Measurements from ENCODE around the gene SLC35D2. TPM values are rescaled to one million over a fixed set of nuclear protein-coding genes. Genes with fewer than 3 reads are reported as not detected.

SLC35D2 gene
- total RNA-seq: 18.5 and 18.6 TPM in 2 replicates

GRCh38 chr9:96383165-96383942 is at the start of gene SLC35D2:
Gene SLC35D2, minus strand, starts transcription at chr9:96383711. Its CDS starts 77 bp downstream, at chr9:96383634.
- Histone ChIP-seq H3K4me3 (ENCODE audit: insufficient read depth, low read length) (peak within 1 kb of the TSS; percentile 73), H3K4me2 (ENCODE audit: insufficient read depth, low read length) (peak within 1 kb of the TSS; percentile 95), H3K4me1 (ENCODE audit: insufficient read depth, low read length) (peaks cover 7% of the 10 kb centered on the region), H4K20me1 (ENCODE audit: insufficient read depth, low read length) (no peaks in the 10 kb centered on the region), H3K27ac (ENCODE audit: low read depth, low read length) (no peak within 1 kb of the TSS), H2AFZ (ENCODE audit: low read length) (peak within 1 kb of the TSS; percentile 93), H3K9me3 (ENCODE audit: low read depth, low read length) (no peaks in the 10 kb centered on the region), H3K36me3 (ENCODE audit: insufficient read depth, low read length) (no peaks in the 10 kb centered on the region), H3K79me2 (ENCODE audit: insufficient read depth, low read length) (peaks cover 37% of the 10 kb centered on the region), H3K27me3 (ENCODE audit: insufficient read depth, low read length) (no peaks in the 10 kb centered on the region)
- TF ChIP-seq, protein P1, sequence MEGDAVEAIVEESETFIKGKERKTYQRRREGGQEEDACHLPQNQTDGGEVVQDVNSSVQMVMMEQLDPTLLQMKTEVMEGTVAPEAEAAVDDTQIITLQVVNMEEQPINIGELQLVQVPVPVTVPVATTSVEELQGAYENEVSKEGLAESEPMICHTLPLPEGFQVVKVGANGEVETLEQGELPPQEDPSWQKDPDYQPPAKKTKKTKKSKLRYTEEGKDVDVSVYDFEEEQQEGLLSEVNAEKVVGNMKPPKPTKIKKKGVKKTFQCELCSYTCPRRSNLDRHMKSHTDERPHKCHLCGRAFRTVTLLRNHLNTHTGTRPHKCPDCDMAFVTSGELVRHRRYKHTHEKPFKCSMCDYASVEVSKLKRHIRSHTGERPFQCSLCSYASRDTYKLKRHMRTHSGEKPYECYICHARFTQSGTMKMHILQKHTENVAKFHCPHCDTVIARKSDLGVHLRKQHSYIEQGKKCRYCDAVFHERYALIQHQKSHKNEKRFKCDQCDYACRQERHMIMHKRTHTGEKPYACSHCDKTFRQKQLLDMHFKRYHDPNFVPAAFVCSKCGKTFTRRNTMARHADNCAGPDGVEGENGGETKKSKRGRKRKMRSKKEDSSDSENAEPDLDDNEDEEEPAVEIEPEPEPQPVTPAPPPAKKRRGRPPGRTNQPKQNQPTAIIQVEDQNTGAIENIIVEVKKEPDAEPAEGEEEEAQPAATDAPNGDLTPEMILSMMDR (IDR thresholded peaks at IDR 0.05; ENCODE audit: extremely low read depth, low read depth, low read length): no peak
- DNase-seq (ENCODE audit: insufficient read length, low spot score, missing footprints): peak; percentile 96

DNA sequence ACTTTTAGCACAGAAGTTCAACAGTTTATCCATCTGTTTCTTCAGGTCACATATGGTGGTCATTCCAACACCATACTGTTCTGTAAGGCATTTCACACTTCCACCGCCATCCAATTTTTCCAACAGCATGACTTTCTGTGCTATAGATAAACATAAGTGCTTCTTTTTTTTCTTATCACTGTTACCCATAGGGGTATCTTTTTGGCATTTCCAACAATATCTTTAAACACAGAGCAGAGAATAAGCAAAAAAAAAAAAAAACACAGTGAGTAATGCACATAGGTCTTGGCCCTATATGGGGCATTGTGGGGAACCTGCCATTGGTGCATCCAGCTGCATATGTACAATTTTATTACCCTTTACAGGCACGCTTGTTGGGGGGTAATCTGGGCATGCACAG is 46.9 kb upstream of the SLC35D2 start:
- Histone ChIP-seq H4K20me1 (ENCODE audit: insufficient read depth, low read length) (no peaks in the 10 kb centered on the region), H3K79me2 (ENCODE audit: insufficient read depth, low read length) (no peaks in the 10 kb centered on the region), H3K4me3 (ENCODE audit: insufficient read depth, low read length) (no peak overlapping the region), H3K36me3 (ENCODE audit: insufficient read depth, low read length) (no peaks in the 10 kb centered on the region), H3K27ac (ENCODE audit: low read depth, low read length) (no peak overlapping the region), H3K4me2 (ENCODE audit: insufficient read depth, low read length) (no peak overlapping the region), H3K9me3 (ENCODE audit: low read depth, low read length) (no peaks in the 10 kb centered on the region), H3K4me1 (ENCODE audit: insufficient read depth, low read length) (no peaks in the 10 kb centered on the region), H3K27me3 (ENCODE audit: insufficient read depth, low read length) (no peaks in the 10 kb centered on the region), H2AFZ (ENCODE audit: low read length) (no peak overlapping the region)
- TF ChIP-seq, protein P1 (IDR thresholded peaks at IDR 0.05; ENCODE audit: extremely low read depth, low read depth, low read length): no peak
- no peak for DNase-seq (ENCODE audit: insufficient read length, low spot score, missing footprints)

DNA sequence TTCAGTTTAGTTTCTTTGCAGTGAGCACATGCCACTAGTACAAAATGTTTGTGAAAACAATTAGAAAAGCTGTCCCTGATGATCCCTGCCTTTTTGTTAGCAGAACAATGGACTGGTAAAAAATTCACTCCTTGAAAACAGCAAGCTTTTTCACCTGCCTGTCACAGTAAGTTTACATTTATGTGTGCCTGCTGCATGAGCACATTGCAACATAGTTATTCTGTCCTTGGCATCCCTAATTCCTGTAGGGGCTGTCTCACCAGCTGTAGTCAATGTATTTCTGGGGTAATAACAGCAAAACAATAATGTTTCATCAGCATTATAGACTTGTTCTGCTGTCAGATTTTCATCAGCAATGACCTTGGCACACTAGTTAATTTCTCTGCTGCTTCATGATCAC is 46.2 kb upstream of the SLC35D2 start:
- H3K4me3 ChIP-seq (ENCODE audit: insufficient read depth, low read length): no peak overlapping the region
- no peak for DNase-seq (ENCODE audit: insufficient read length, low spot score, missing footprints)
- no peaks in the 10 kb centered on the region for H3K27me3 ChIP-seq (ENCODE audit: insufficient read depth, low read length)
- H3K79me2 ChIP-seq (ENCODE audit: insufficient read depth, low read length): no peaks in the 10 kb centered on the region
- no peak overlapping the region for H2AFZ ChIP-seq (ENCODE audit: low read length)
- H3K4me2 ChIP-seq (ENCODE audit: insufficient read depth, low read length): no peak overlapping the region
- H3K27ac ChIP-seq (ENCODE audit: low read depth, low read length): no peak overlapping the region
- no peaks in the 10 kb centered on the region for H4K20me1 ChIP-seq (ENCODE audit: insufficient read depth, low read length)
- H3K9me3 ChIP-seq (ENCODE audit: low read depth, low read length): no peaks in the 10 kb centered on the region
- H3K36me3 ChIP-seq (ENCODE audit: insufficient read depth, low read length): no peaks in the 10 kb centered on the region
- H3K4me1 ChIP-seq (ENCODE audit: insufficient read depth, low read length): no peaks in the 10 kb centered on the region
- TF ChIP-seq, protein P1 (IDR thresholded peaks at IDR 0.05; ENCODE audit: extremely low read depth, low read depth, low read length): no peak

DNA sequence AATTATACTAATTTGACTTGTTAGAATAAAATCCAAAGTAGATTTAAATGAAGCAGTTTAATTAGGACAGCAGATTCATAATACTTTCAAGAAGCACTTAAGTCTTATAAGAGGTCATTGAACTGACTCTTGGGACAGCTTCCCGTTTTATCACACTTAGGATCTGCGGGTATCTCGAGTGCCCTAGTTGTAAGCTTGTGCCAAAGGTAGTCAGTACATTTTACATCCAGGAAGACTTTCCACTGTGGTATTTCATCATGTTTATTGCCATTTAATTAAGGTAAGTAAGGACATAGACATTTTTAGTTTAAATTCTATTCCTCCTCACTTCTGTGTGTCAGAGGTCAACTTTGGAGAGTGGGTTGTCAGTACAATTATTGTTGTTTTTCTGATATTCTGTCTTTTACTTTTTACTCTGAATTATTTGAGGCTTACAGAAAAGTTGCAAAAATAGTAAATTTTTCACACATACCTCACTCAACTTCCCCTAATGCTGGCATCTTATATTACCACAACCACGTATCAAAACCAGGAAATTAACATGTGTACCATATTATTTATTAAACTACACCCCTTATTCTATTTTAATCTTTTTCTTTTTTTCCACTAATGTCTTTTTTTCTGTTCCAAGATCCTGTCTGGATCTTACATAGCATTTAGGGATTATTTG is 42.1 kb upstream of the SLC35D2 start:
- H3K4me2 ChIP-seq (ENCODE audit: insufficient read depth, low read length): no peak overlapping the region
- H3K27ac ChIP-seq (ENCODE audit: low read depth, low read length): no peak overlapping the region
- no peak overlapping the region for H2AFZ ChIP-seq (ENCODE audit: low read length)
- H4K20me1 ChIP-seq (ENCODE audit: insufficient read depth, low read length): no peaks in the 10 kb centered on the region
- H3K36me3 ChIP-seq (ENCODE audit: insufficient read depth, low read length): no peaks in the 10 kb centered on the region
- peaks cover 7% of the 10 kb centered on the region for H3K4me1 ChIP-seq (ENCODE audit: insufficient read depth, low read length)
- DNase-seq (ENCODE audit: insufficient read length, low spot score, missing footprints): peak; percentile 37
- no peaks in the 10 kb centered on the region for H3K9me3 ChIP-seq (ENCODE audit: low read depth, low read length)
- H3K79me2 ChIP-seq (ENCODE audit: insufficient read depth, low read length): no peaks in the 10 kb centered on the region
- TF ChIP-seq, protein P1 (IDR thresholded peaks at IDR 0.05; ENCODE audit: extremely low read depth, low read depth, low read length): no peak
- H3K27me3 ChIP-seq (ENCODE audit: insufficient read depth, low read length): no peaks in the 10 kb centered on the region
- H3K4me3 ChIP-seq (ENCODE audit: insufficient read depth, low read length): no peak overlapping the region
